A673 (cell line): Measurements from ENCODE around the gene GHRHR. TPM values are rescaled to one million over a fixed set of nuclear protein-coding genes. Genes with fewer than 3 reads are reported as not detected.

ENCODE experiments used
- BruUV-seq: library from RNA; stranded (reverse); fragments of 400-500 nt; replicated peaks from 2 replicates; lab custom pipeline; 2021; lab: Mats Ljungman, UMichigan
- CTCF ChIA-PET: fragments of 300-600 bp; sonication (Branson Sonifier 250); formaldehyde crosslinking; loops from one replicate; lab custom pipeline; 2022; ENCODE audit warnings: antibody characterized with exemption; lab: Charles Lee
- POLR2A ChIA-PET: fragments of 300-600 bp; sonication (Branson Sonifier 250); formaldehyde crosslinking; loops from one replicate; lab custom pipeline; 2022; ENCODE audit warnings: antibody characterized with exemption; ENCODE audit not compliant: low non-redundant PET; lab: Charles Lee
- DNase-seq: peaks from one replicate; pipeline ENCODE4 v3.0.0-alpha.2; 2015; ENCODE audit warnings: low spot score
- H3K27ac ChIP-seq: fragments of 200-600 bp; sonication (generic); 2 replicates; pipeline ENCODE4 v1.5.1; 2016; ENCODE audit warnings: mixed run types, low read depth, mild to moderate bottlenecking, mixed read lengths, antibody characterized with exemption, low read length; ENCODE audit not compliant: poor library complexity, severe bottlenecking
- H3K27me3 ChIP-seq: fragments of 200-600 bp; sonication (generic); replicated peaks from 2 replicates; pipeline ENCODE4 v1.6.1; 2017; ENCODE audit warnings: mixed run types, low read depth, mild to moderate bottlenecking, mixed read lengths, antibody characterized with exemption, low read length; ENCODE audit not compliant: insufficient read depth, poor library complexity
- H3K36me3 ChIP-seq: fragments of 200-600 bp; sonication (generic); 2 replicates; pipeline ENCODE4 v1.6.1; 2016; ENCODE audit warnings: mixed run types, mild to moderate bottlenecking, mixed read lengths, antibody characterized with exemption, low read length; ENCODE audit not compliant: insufficient read depth, poor library complexity, severe bottlenecking
- H3K4me1 ChIP-seq: fragments of 200-600 bp; sonication (generic); 2 replicates; pipeline ENCODE4 v1.6.1; 2017; ENCODE audit warnings: mixed run types, mild to moderate bottlenecking, mixed read lengths, antibody characterized with exemption, low read length; ENCODE audit not compliant: insufficient read depth, poor library complexity, severe bottlenecking
- H3K4me3 ChIP-seq: fragments of 200-600 bp; sonication (generic); 2 replicates; pipeline ENCODE4 v1.5.1; 2016; ENCODE audit warnings: low read depth, mixed run types, mild to moderate bottlenecking, mixed read lengths, low read length; ENCODE audit not compliant: poor library complexity, severe bottlenecking
- H3K9me3 ChIP-seq: fragments of 200-600 bp; sonication (generic); 2 replicates; pipeline ENCODE4 v1.6.1; 2016; ENCODE audit warnings: mixed run types, low read depth, mild to moderate bottlenecking, mixed read lengths, antibody characterized with exemption, low read length; ENCODE audit not compliant: poor library complexity, severe bottlenecking
- EZH2 ChIP-seq: fragments of 200-600 bp; sonication (generic); IDR thresholded peaks from 2 replicates; pipeline ENCODE4 v1.6.1; 2017; ENCODE audit warnings: borderline replicate concordance, low read depth, mild to moderate bottlenecking, mixed read lengths, antibody characterized with exemption, low read length; ENCODE audit not compliant: poor library complexity, severe bottlenecking
- intact Hi-C: fragments of 100-400 bp; cut with micrococcal nuclease; formaldehyde crosslinking; loops from one replicate; pipeline ENCODE4 v1.10.0; 2022; ENCODE audit not compliant: unreplicated experiment
- total RNA-seq: library from RNA; stranded (reverse); gene quantifications from 2 replicates; pipeline ENCODE4 v1.2.3, GENCODE V29; 2021
- TF ChIP-seq, protein P1 (sequence below): fragments of 300-800, 200-600 bp; sonication (generic); conservative IDR thresholded peaks from 2 replicates; pipeline ENCODE4 v1.5.1; 2017; ENCODE audit warnings: low read depth, mild to moderate bottlenecking, antibody characterized with exemption, low read length, moderate library complexity, mixed read lengths

GHRHR gene
- total RNA-seq, 1 experiment from 2014 or later: not detected

DNA sequence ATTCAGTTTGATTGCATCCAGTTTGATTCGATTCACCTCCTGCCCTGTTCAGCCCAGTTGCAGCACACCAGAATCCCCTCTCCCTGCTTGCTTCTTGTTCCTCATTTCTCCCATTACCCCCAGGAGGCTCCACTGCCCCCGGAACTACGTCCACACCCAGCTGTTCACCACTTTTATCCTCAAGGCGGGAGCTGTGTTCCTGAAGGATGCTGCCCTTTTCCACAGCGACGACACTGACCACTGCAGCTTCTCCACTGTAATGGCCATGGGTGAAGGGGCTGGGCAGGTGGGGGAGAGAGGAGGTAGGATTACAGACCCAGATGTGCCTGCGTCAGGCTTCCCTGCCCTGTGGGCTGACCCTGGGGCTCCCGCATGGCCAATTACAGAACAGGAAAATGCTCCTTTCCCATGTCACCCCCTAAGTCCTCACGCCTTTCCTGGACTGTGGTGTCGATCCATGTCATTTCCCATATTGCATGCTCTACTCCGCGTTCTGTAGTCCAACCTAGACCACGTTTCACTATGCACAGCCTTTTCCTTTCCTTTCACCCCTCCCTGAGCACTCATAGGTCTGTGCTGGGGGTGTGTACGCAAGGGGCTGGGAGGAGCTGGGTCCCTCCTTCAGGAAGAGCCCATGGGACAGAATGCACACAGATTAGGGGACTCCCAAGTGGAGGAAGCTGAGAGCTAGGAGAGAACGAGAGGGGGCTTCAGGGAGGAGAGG is 8.2 kb downstream of the GHRHR start:
- DNase-seq: no peak
- Histone ChIP-seq H3K4me3 (no peak overlapping the region), H3K27me3 (peaks cover 10% of the 10 kb centered on the region), H3K36me3 (no peaks in the 10 kb centered on the region), H3K4me1 (no peaks in the 10 kb centered on the region), H3K27ac (no peak overlapping the region), H3K9me3 (no peaks in the 10 kb centered on the region)
- no peak for TF ChIP-seq EZH2
- TF ChIP-seq, protein P1, sequence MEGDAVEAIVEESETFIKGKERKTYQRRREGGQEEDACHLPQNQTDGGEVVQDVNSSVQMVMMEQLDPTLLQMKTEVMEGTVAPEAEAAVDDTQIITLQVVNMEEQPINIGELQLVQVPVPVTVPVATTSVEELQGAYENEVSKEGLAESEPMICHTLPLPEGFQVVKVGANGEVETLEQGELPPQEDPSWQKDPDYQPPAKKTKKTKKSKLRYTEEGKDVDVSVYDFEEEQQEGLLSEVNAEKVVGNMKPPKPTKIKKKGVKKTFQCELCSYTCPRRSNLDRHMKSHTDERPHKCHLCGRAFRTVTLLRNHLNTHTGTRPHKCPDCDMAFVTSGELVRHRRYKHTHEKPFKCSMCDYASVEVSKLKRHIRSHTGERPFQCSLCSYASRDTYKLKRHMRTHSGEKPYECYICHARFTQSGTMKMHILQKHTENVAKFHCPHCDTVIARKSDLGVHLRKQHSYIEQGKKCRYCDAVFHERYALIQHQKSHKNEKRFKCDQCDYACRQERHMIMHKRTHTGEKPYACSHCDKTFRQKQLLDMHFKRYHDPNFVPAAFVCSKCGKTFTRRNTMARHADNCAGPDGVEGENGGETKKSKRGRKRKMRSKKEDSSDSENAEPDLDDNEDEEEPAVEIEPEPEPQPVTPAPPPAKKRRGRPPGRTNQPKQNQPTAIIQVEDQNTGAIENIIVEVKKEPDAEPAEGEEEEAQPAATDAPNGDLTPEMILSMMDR: no peak
- no TSS peak for BruUV-seq
- ChIA-PET CTCF (interaction anchor here (0.9 kb wide), 1 partner anchor 163 kb away, joined by 3 read pairs; no protein-coding TSS in a partner anchor), POLR2A (no interaction called here)
- intact Hi-C loops: no loop called here

DNA sequence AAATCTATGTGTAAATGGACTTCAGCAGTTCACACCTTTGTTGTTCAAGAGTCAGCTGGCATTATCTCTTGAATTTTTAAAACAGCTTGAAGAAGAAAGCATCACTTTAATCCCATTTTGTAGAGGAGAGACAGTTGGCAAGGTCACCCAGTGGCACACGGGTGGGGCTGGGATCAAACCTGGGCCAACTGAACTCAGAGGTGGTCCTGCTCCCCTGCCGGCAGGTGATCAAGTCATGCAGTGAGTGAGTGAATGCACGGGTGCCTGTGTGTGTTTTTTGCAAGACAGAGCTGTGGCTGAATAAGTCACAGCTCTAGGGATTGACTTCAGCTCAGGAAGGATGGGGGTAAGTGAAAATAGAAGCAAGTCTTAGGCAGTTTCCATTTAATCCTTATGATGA is 9.5 kb downstream of the GHRHR start:
- ChIA-PET POLR2A (interaction anchor here (0.5 kb wide), 1 partner anchor 17 kb away, joined by 4 read pairs; no protein-coding TSS in a partner anchor), CTCF (interaction anchor here (1.3 kb wide), 1 partner anchor 149 kb away, joined by 3 read pairs; no protein-coding TSS in a partner anchor)
- Histone ChIP-seq H3K4me1 (no peaks in the 10 kb centered on the region), H3K4me3 (no peak overlapping the region), H3K27ac (no peak overlapping the region), H3K36me3 (no peaks in the 10 kb centered on the region), H3K27me3 (peaks cover 10% of the 10 kb centered on the region), H3K9me3 (no peaks in the 10 kb centered on the region)
- DNase-seq: no peak
- no TSS peak for BruUV-seq
- TF ChIP-seq, protein P1: no peak
- no peak for TF ChIP-seq EZH2
- intact Hi-C loops: no loop called here

DNA sequence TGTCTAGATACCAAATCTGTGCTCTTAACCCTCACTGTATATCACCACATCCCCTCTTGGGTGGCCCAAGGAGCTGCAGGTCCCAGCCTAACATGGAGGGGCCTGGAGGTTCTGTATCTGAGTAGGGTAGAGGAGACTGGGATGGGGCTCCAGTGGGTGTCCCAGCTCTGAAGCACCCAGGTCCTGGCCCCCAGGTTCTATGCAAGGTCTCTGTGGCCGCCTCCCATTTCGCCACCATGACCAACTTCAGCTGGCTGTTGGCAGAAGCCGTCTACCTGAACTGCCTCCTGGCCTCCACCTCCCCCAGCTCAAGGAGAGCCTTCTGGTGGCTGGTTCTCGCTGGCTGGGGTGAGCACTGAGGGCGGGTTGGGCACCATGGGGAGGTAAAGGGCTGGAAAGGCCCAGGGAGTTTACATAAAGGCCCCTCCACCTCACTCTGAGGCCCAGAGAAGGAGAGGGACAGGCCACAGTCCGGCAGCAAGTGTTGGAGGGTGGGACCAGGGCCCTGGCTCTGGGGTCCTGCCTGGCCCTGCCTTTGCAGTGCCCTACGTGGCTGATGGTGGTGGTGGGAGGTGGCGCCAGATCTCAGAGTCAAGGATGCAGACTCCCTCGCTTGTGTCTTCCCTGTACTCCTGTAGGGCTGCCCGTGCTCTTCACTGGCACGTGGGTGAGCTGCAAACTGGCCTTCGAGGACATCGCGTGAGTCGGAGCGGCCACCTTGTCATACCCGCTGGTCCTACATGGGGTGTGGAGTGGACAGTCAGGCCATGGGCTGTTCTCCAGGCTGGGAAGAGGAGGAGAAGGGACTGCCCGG is 10.2 kb downstream of the GHRHR start:
- Histone ChIP-seq H3K27me3 (peaks cover 10% of the 10 kb centered on the region), H3K27ac (no peak overlapping the region), H3K9me3 (no peaks in the 10 kb centered on the region), H3K4me1 (no peaks in the 10 kb centered on the region), H3K36me3 (no peaks in the 10 kb centered on the region), H3K4me3 (no peak overlapping the region)
- intact Hi-C loops: no loop called here
- POLR2A ChIA-PET: interaction anchor here (0.5 kb wide), 1 partner anchor 17 kb away, joined by 4 read pairs; no protein-coding TSS in a partner anchor
- no peak for DNase-seq
- BruUV-seq: no TSS peak
- TF ChIP-seq EZH2: no peak
- TF ChIP-seq, protein P1: no peak
- CTCF ChIA-PET: interaction anchor here (1.3 kb wide), 1 partner anchor 148 kb away, joined by 3 read pairs; no protein-coding TSS in a partner anchor
